H1 (cell line): Measurements from ENCODE around the gene ATP11A. TPM values are rescaled to one million over a fixed set of nuclear protein-coding genes. Genes with fewer than 3 reads are reported as not detected.

Experiments
- CTCF ChIA-PET: fragments of 300-600 bp; sonication (Branson Sonifier 250); formaldehyde crosslinking; loops from one replicate; lab custom pipeline; 2021; ENCODE audit not compliant: partially characterized antibody; lab: Charles Lee
- POLR2A ChIA-PET: fragments of 300-600 bp; sonication (Branson Sonifier 250); formaldehyde crosslinking; loops from one replicate; lab custom pipeline; 2021; ENCODE audit warnings: inconsistent platforms; ENCODE audit not compliant: partially characterized antibody; lab: Charles Lee
- DNase-seq, 2 experiments: peaks; one replicate each; pipeline versions ENCODE4 v3.0.0 to v3.0.0-alpha.2; 2010 to 2022; ENCODE audit warnings: low spot score in 2 of 2, low read depth in 1 of 2, mixed read lengths in 1 of 2
- FAIRE-seq: peaks from 2 replicates; lab custom pipeline; 2011; peaks lifted over from hg19 to GRCh38; lab: Jason Lieb, UNC
- H2AFZ ChIP-seq: 2 replicates; pipeline ENCODE4 v1.8.1; 2012; ENCODE audit warnings: low read length, inconsistent platforms
- H2AK5ac ChIP-seq: 2 replicates; pipeline ENCODE4 v1.6.1; 2013; ENCODE audit warnings: low read depth, low read length
- H2BK120ac ChIP-seq: replicated peaks from 2 replicates; pipeline ENCODE3; 2013; ENCODE audit warnings: low read depth, low read length, inconsistent platforms
- H2BK12ac ChIP-seq: 2 replicates; pipeline ENCODE4 v1.6.1; 2013; ENCODE audit warnings: low read depth, low read length
- H2BK15ac ChIP-seq: 2 replicates; pipeline ENCODE4 v1.6.1; 2013; ENCODE audit warnings: low read length
- H2BK20ac ChIP-seq: 2 replicates; pipeline ENCODE4 v1.6.1; 2013; ENCODE audit warnings: low read length
- H2BK5ac ChIP-seq: 2 replicates; pipeline ENCODE4 v1.6.1; 2013; ENCODE audit warnings: low read depth, low read length
- H3K14ac ChIP-seq: 2 replicates; pipeline ENCODE4 v1.6.1; 2013; ENCODE audit warnings: inconsistent platforms; ENCODE audit not compliant: insufficient read length
- H3K18ac ChIP-seq: 2 replicates; pipeline ENCODE4 v1.6.1; 2013; ENCODE audit warnings: low read length; ENCODE audit errors: extremely low read depth
- H3K23ac ChIP-seq: 2 replicates; pipeline ENCODE4 v1.6.1; 2013; ENCODE audit warnings: inconsistent platforms; ENCODE audit not compliant: insufficient read length
- H3K23me2 ChIP-seq: 2 replicates; pipeline ENCODE4 v1.6.1; 2013; ENCODE audit warnings: low read depth, low read length
- H3K27ac ChIP-seq: 2 replicates; pipeline ENCODE4 v1.6.1; 2011; ENCODE audit warnings: low read depth, low read length, inconsistent platforms
- H3K27me3 ChIP-seq, 4 experiments: replicated peaks in 1 of 4; 1 replicate in 1 of 4; 2 replicates in 3 of 4; pipeline versions ENCODE4 v1.6.1 to v1.8.1; 2011 to 2013; ENCODE audit warnings: low read length in 3 of 4, mild to moderate bottlenecking in 3 of 4, inconsistent platforms in 2 of 4, mixed read lengths in 2 of 4, moderate library complexity in 1 of 4; ENCODE audit not compliant: control insufficient read depth in 3 of 4, insufficient read depth in 3 of 4; ENCODE audit errors: extremely low read depth in 1 of 4
- H3K36me3 ChIP-seq, 4 experiments: 2 replicates each; pipeline versions ENCODE4 v1.6.1 to v1.8.1; 2011 to 2013; ENCODE audit warnings: mild to moderate bottlenecking in 4 of 4, low read length in 3 of 4, moderate library complexity in 2 of 4, control low read depth in 1 of 4, inconsistent platforms in 1 of 4; ENCODE audit not compliant: insufficient read depth in 4 of 4, control insufficient read depth in 2 of 4
- H3K4ac ChIP-seq: replicated peaks from 2 replicates; pipeline ENCODE3; 2013; ENCODE audit warnings: low read length, low read depth, mixed read lengths, inconsistent platforms; ENCODE audit not compliant: insufficient read length
- H3K4me1 ChIP-seq, 4 experiments: replicated peaks in 1 of 4; 1 replicate in 1 of 4; 2 replicates in 3 of 4; pipeline versions ENCODE4 v1.6.1 to v1.8.1; 2011 to 2013; ENCODE audit warnings: low read length in 3 of 4, inconsistent platforms in 2 of 4, mixed read lengths in 1 of 4; ENCODE audit not compliant: insufficient read depth in 4 of 4, control insufficient read depth in 3 of 4
- H3K4me2 ChIP-seq, 2 experiments: 2 replicates each; pipeline versions ENCODE4 v1.6.1 to v1.8.1; 2011 to 2013; ENCODE audit warnings: low read depth in 2 of 2, low read length in 2 of 2, control low read depth in 1 of 2, inconsistent platforms in 1 of 2, mild to moderate bottlenecking in 1 of 2; ENCODE audit not compliant: insufficient read depth in 1 of 2
- H3K4me3 ChIP-seq, 4 experiments: fragments of 200-600, 300-600 bp in 1 of 4; sonication (generic), shearing (Covaris generic), sonication (Bioruptor Twin) in 1 of 4; 2 replicates each; pipeline versions ENCODE4 v1.5.1 to v1.8.1; 2011 to 2016; ENCODE audit warnings: low read length in 4 of 4, low read depth in 3 of 4, control low read depth in 2 of 4, inconsistent platforms in 2 of 4, mild to moderate bottlenecking in 2 of 4, mixed read lengths in 1 of 4, moderate library complexity in 1 of 4; ENCODE audit not compliant: insufficient read depth in 2 of 4; ENCODE audit errors: extremely low read depth in 1 of 4
- H3K56ac ChIP-seq: replicated peaks from 2 replicates; pipeline ENCODE3; 2013; ENCODE audit warnings: low read depth, mild to moderate bottlenecking, mixed read lengths, low read length, inconsistent platforms; ENCODE audit not compliant: insufficient read length
- H3K79me1 ChIP-seq: 2 replicates; pipeline ENCODE4 v1.6.1; 2013; ENCODE audit warnings: low read depth, low read length, control low read depth
- H3K79me2 ChIP-seq, 2 experiments: 2 replicates each; pipeline versions ENCODE4 v1.6.1 to v1.8.1; 2012 to 2013; ENCODE audit warnings: low read length in 2 of 2, mild to moderate bottlenecking in 2 of 2, inconsistent platforms in 1 of 2; ENCODE audit not compliant: insufficient read depth in 2 of 2, control insufficient read depth in 1 of 2
- H3K9ac ChIP-seq, 4 experiments: replicated peaks in 1 of 4; 1 replicate in 1 of 4; 2 replicates in 3 of 4; pipeline versions ENCODE4 v1.6.1 to v1.8.1; 2011 to 2013; ENCODE audit warnings: low read depth in 3 of 4, low read length in 3 of 4, control low read depth in 2 of 4, mild to moderate bottlenecking in 2 of 4, moderate library complexity in 2 of 4, inconsistent platforms in 1 of 4; ENCODE audit errors: extremely low read depth in 1 of 4
- H3K9me3 ChIP-seq, 2 experiments: 2 replicates each; pipeline versions ENCODE4 v1.6.1 to v1.8.1; 2012 to 2013; ENCODE audit warnings: mild to moderate bottlenecking in 2 of 2, moderate library complexity in 2 of 2, control low read depth in 1 of 2, inconsistent platforms in 1 of 2, low read depth in 1 of 2, low read length in 1 of 2, mixed read lengths in 1 of 2; ENCODE audit not compliant: insufficient read depth in 2 of 2
- H4K20me1 ChIP-seq, 2 experiments: replicated peaks in 1 of 2; 2 replicates each; pipeline versions ENCODE3 to v1.8.1; 2011 to 2013; ENCODE audit warnings: inconsistent platforms in 2 of 2, low read length in 2 of 2, mild to moderate bottlenecking in 1 of 2; ENCODE audit not compliant: insufficient read depth in 2 of 2, control insufficient read depth in 1 of 2
- H4K5ac ChIP-seq: 2 replicates; pipeline ENCODE4 v1.6.1; 2013; ENCODE audit warnings: low read length, low read depth, mixed read lengths, inconsistent platforms; ENCODE audit not compliant: insufficient read length
- H4K8ac ChIP-seq: 2 replicates; pipeline ENCODE4 v1.8.0; 2013; ENCODE audit warnings: mild to moderate bottlenecking, moderate library complexity, low read length, inconsistent platforms; ENCODE audit not compliant: insufficient read depth; ENCODE audit errors: extremely low read depth
- H4K91ac ChIP-seq: replicated peaks from 2 replicates; pipeline ENCODE3; 2013; ENCODE audit warnings: low read length, mixed read lengths, inconsistent platforms; ENCODE audit not compliant: insufficient read length
- SRF ChIP-seq: IDR thresholded peaks from 2 replicates; pipeline ENCODE4 v1.6.1; 2011; ENCODE audit warnings: mild to moderate bottlenecking, low read depth, low read length, moderate library complexity
- TAF7 ChIP-seq: optimal IDR thresholded peaks from 2 replicates; pipeline ENCODE3; 2011; ENCODE audit warnings: low read depth, mild to moderate bottlenecking, inconsistent platforms, low read length, moderate library complexity, borderline replicate concordance
- WGBS, 2 experiments: shearing (Covaris generic) in 1 of 2; methylation state at CpG; one replicate each; pipeline versions ENCODE4 v1.1.6 to v1.1.7; 2013 to 2015; ENCODE audit warnings: low lambda C conversion rate in 2 of 2, mixed read lengths in 2 of 2, inconsistent platforms in 1 of 2, low coverage in 1 of 2, missing lambda C conversion rate in 1 of 2; ENCODE audit not compliant: insufficient replicate concordance in 2 of 2, insufficient coverage in 1 of 2, insufficient read length in 1 of 2; ENCODE audit errors: extremely low coverage in 1 of 2, missing lambda C conversion rate in 1 of 2; 5-methylcytosine and 5-hydroxymethylcytosine counted together
- polyA plus RNA-seq, 7 experiments: library from polyadenylated mRNA; depleted of rRNA in 3 of 7; stranded (reverse) in 5 of 7; unstranded in 2 of 7; fragments of >200 nt in 5 of 7; fragments of 200-250 nt in 2 of 7; gene quantifications; 1 replicate in 5 of 7; 2 replicates in 1 of 7; 4 replicates in 1 of 7; pipeline versions ENCODE4 v1.2.1 to v1.2.3, GENCODE V29; 2011 to 2013; ENCODE audit warnings: missing spikeins in 2 of 7, mixed read lengths in 2 of 7
- total RNA-seq: library from RNA; stranded (reverse); fragmentation: NEBNext Ultra II Directional; extraction: Animal tissue kit (Norgen Biotek cat#: 25700); gene quantifications from 2 replicates; pipeline ENCODE4 v1.2.1, GENCODE V29; 2021

ATP11A gene
- total and polyA plus RNA-seq, 2 of the 8 experiments (the other 6 are each of a cell fraction or from before 2014, with no cell fraction given): 28.8 to 72.9 TPM

- Histone ChIP-seq H3K4me2 (no peak overlapping the region), H2BK12ac (peak overlapping the region; percentile 84; the same call in 1 of the 2 replicates), H4K5ac (no peak overlapping the region), H2BK120ac (no peak overlapping the region), H3K4me1 (peaks cover 3 to 20% (median 11%) of the 10 kb centered on the region in 4 experiments), H2BK15ac (no peak overlapping the region), H2AFZ (no peak overlapping the region), H4K91ac (no peak overlapping the region), H4K20me1 (peaks cover 0 to 3% of the 10 kb centered on the region in 2 experiments), H3K79me1 (peaks cover 16% of the 10 kb centered on the region; the same call in 1 of the 2 replicates), H3K9me3 (no peaks in the 10 kb centered on the region; a peak in 1 of 4 replicates), H3K27me3 (no peaks in the 10 kb centered on the region; a peak in 1 of 7 replicates), H3K23ac (no peak overlapping the region), H2AK5ac (peak overlapping the region; percentile 90; the same call in 1 of the 2 replicates), H3K4me3 (no peak overlapping the region), H2BK20ac (no peak overlapping the region), H3K79me2 (peaks cover 0 to 35% of the 10 kb centered on the region in 2 experiments; a peak in 2 of 4 replicates), H3K23me2 (no peaks in the 10 kb centered on the region), H3K27ac (peak overlapping the region; percentile 43; the same call in 1 of the 2 replicates), H3K14ac (no peak overlapping the region), H3K9ac (no peak overlapping the region), H3K4ac (no peak overlapping the region), H2BK5ac (peak overlapping the region; percentile 71; the same call in 1 of the 2 replicates), H3K56ac (no peak overlapping the region), H3K18ac (no peak overlapping the region), H3K36me3 (peaks cover 0 to 4% (median 0%) of the 10 kb centered on the region in 4 experiments; a peak in 3 of 8 replicates), H4K8ac (no peak overlapping the region)
- FAIRE-seq (no peak), DNase-seq (peak in 1 of 2 experiments; percentile 33)
- no peak for TF ChIP-seq SRF
- no peak for TF ChIP-seq TAF7
- WGBS, 2 experiments: 89% methylated on average over 15 of the region's 15 CpGs; no CpG with 5 or more reads in 1 of the 2 experiments
- CTCF ChIA-PET: interaction anchor here (0.6 to 1.3 kb wide), 2 partner anchors 9 to 1565 kb away, joined by 3 read pairs; no protein-coding TSS in a partner anchor
- POLR2A ChIA-PET: no interaction called here
Observed at GRCh38 chr13:112782429-112783010, 92.7 kb downstream of the ATP11A start.
